Esophagus muscularis mucosa (tissue), 4 donors: Measurements from ENCODE around the gene ANKRD36C.
"Not testable (repeated sequence)": the region's sequence is repeated elsewhere in the genome, so short reads cannot be mapped to it uniquely, and the experiment has no call there.

ENCODE experiments used
- CTCF ChIP-seq, 3 experiments: fragments of 200-600 bp in 2 of 3; fragments of 450-650 bp in 1 of 3; sonication (generic) in 2 of 3; IDR thresholded peaks; one replicate each; pipeline ENCODE4 v1.5.1; 2017 to 2019; ENCODE audit warnings: antibody characterized with exemption in 3 of 3, mild to moderate bottlenecking in 2 of 3, moderate library complexity in 1 of 3
- EP300 ChIP-seq: sonication (generic); formaldehyde crosslinking; IDR thresholded peaks from one replicate; pipeline ENCODE4 v1.6.1; 2017; ENCODE audit warnings: antibody characterized with exemption
- POLR2AphosphoS5 ChIP-seq, 2 donors: sonication (generic); formaldehyde crosslinking; IDR thresholded peaks; one replicate each; pipeline ENCODE4 v1.6.1; 2017; ENCODE audit warnings: antibody characterized with exemption in 2 of 2

DNA sequence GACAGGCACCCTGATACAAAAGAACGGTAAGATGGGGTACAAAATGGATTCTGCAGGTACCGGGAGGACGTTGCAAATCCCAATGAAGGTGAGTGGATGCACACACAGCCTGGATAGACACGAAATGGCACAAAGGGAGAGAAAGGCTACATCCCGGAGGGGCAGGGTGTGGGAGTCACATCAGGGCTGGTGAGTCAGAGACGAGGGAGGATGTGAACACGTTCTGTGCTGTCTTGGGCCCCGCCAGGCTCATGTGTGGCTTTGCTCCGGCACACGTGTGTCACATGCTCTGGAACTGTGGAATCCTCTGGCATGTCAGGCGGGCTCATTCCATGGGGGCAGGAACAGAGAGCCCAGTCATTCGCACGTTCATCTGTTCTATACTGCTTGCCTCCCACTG lies 203.0 kb downstream of the ANKRD36C start:
- not testable (repeated sequence) for TF ChIP-seq CTCF (IDR thresholded peaks at IDR 0.05); EP300; POLR2AphosphoS5 (IDR thresholded peaks at IDR 0.05)
